Thymus (tissue), 11 donors: ENCODE results near the gene BHLHE23. TPM values are rescaled to one million over a fixed set of nuclear protein-coding genes. Genes with fewer than 3 reads are reported as not detected.
A peak's percentile ranks its signal among the peaks of the same experiment; 100 is the strongest.

Experiments
- DNase-seq, 9 donors: peaks; one replicate each; pipeline ENCODE4 v3.0.0-alpha.2; 2013; ENCODE audit warnings: low spot score in 9 of 9, low read depth in 6 of 9, missing footprints in 1 of 9
- H3K27ac ChIP-seq, 2 donors: one replicate each; pipeline ENCODE4 v1.5.1; 2013; ENCODE audit warnings: control low read depth in 1 of 2, low read depth in 1 of 2, low read length in 1 of 2, mild to moderate bottlenecking in 1 of 2, moderate library complexity in 1 of 2
- H3K27me3 ChIP-seq, 2 donors: one replicate each; pipeline ENCODE4 v1.5.1; 2013; ENCODE audit warnings: low read length in 1 of 2; ENCODE audit not compliant: control insufficient read depth in 2 of 2, insufficient read depth in 1 of 2
- H3K36me3 ChIP-seq, 2 donors: one replicate each; pipeline ENCODE4 v1.5.1; 2013; ENCODE audit warnings: low read length in 1 of 2, mild to moderate bottlenecking in 1 of 2, moderate library complexity in 1 of 2; ENCODE audit not compliant: control insufficient read depth in 2 of 2, insufficient read depth in 2 of 2
- H3K4me1 ChIP-seq, 2 donors: one replicate each; pipeline ENCODE4 v1.5.1; 2013; ENCODE audit warnings: low read length in 2 of 2; ENCODE audit not compliant: control insufficient read depth in 2 of 2, insufficient read depth in 2 of 2
- H3K4me3 ChIP-seq, 2 donors: one replicate each; pipeline ENCODE4 v1.5.1; 2013; ENCODE audit warnings: low read length in 2 of 2, control low read depth in 1 of 2, mild to moderate bottlenecking in 1 of 2
- H3K9me3 ChIP-seq, 2 donors: one replicate each; pipeline ENCODE4 v1.5.1; 2013; ENCODE audit warnings: low read length in 1 of 2, mild to moderate bottlenecking in 1 of 2; ENCODE audit not compliant: control insufficient read depth in 2 of 2, insufficient read depth in 1 of 2
- WGBS: extraction: QIAGEN DNeasy Blood & Tissue Kit; methylation state at CpG from one replicate; pipeline ENCODE4 v1.1.7; 2013; 5-methylcytosine and 5-hydroxymethylcytosine counted together
- polyA plus RNA-seq: library from polyadenylated mRNA; stranded (reverse); fragments of 200-250 nt; gene quantifications from one replicate; pipeline ENCODE4 v1.2.3, GENCODE V29; 2013
- total RNA-seq: library from RNA; stranded (reverse); fragments of 120-200 nt; gene quantifications from one replicate; pipeline ENCODE4 v1.2.4, GENCODE V29; 2013
- donor health status: healthy.

BHLHE23 gene
- total and polyA plus RNA-seq, 2 donors = 0.37 to 0.42 TPM

- Histone ChIP-seq H3K4me1 (peaks cover 36 to 82% of the 10 kb centered on the region in 2 donors), H3K4me3 (peak overlapping the region; percentile 58 to 63), H3K27me3 (peaks cover 37 to 84% of the 10 kb centered on the region in 2 donors), H3K9me3 (peaks cover 2 to 24% of the 10 kb centered on the region in 2 donors), H3K27ac (no peak overlapping the region), H3K36me3 (no peaks in the 10 kb centered on the region)
- DNase-seq = no peak
- WGBS = 2% methylated on average over 24 of the region's 24 CpGs
Observed at GRCh38 chr20:63007360-63007645, 539 bp upstream of the BHLHE23 start.

GRCh38 chr20:63005862-63006539 is 763 bp downstream of the BHLHE23 start:
- H3K27ac ChIP-seq = no peak overlapping the region
- H3K4me1 ChIP-seq = peaks cover 35 to 75% of the 10 kb centered on the region in 2 donors
- no peak for DNase-seq
- H3K36me3 ChIP-seq = no peaks in the 10 kb centered on the region
- peak overlapping the region; percentile 37 to 58 for H3K4me3 ChIP-seq
- 3% methylated on average over 90 of the region's 90 CpGs for WGBS
- peaks cover 1 to 23% of the 10 kb centered on the region in 2 donors for H3K9me3 ChIP-seq
- peaks cover 37 to 94% of the 10 kb centered on the region in 2 donors for H3K27me3 ChIP-seq

GRCh38 chr20:63005365-63005861 is 1.4 kb downstream of the BHLHE23 start:
- Histone ChIP-seq H3K4me1 (peaks cover 32 to 71% of the 10 kb centered on the region in 2 donors), H3K9me3 (peaks cover 1 to 17% of the 10 kb centered on the region in 2 donors), H3K4me3 (peak overlapping the region; percentile 37 to 58), H3K36me3 (no peaks in the 10 kb centered on the region), H3K27me3 (peaks cover 37 to 94% of the 10 kb centered on the region in 2 donors), H3K27ac (no peak overlapping the region)
- DNase-seq = no peak
- 6% methylated on average over 43 of the region's 43 CpGs for WGBS

- H3K36me3 ChIP-seq = no peaks in the 10 kb centered on the region
- WGBS = 5% methylated on average over 53 of the region's 53 CpGs
- no peak overlapping the region for H3K27ac ChIP-seq
- no peak for DNase-seq
- peaks cover 37 to 93% of the 10 kb centered on the region in 2 donors for H3K27me3 ChIP-seq
- H3K4me1 ChIP-seq = peaks cover 32 to 70% of the 10 kb centered on the region in 2 donors
- peak overlapping the region; percentile 37 to 58 for H3K4me3 ChIP-seq
- peaks cover 1 to 15% of the 10 kb centered on the region in 2 donors for H3K9me3 ChIP-seq
Observed at GRCh38 chr20:63004607-63005364, 2.0 kb downstream of the BHLHE23 start.

- WGBS = 16% methylated on average over 13 of the region's 13 CpGs
- peaks cover 37 to 93% of the 10 kb centered on the region in 2 donors for H3K27me3 ChIP-seq
- DNase-seq = peak in 1 of 9 donors; percentile 34
Observed at GRCh38 chr20:63003546-63003945, 3.2 kb downstream of the BHLHE23 start.

GRCh38 chr20:63002511-63002910 is 4.3 kb downstream of the BHLHE23 start:
- 96% methylated on average over 11 of the region's 11 CpGs for WGBS
- Histone ChIP-seq H3K4me1 (peaks cover 18 to 60% of the 10 kb centered on the region in 2 donors), H3K27me3 (peaks cover 28 to 93% of the 10 kb centered on the region in 2 donors), H3K27ac (no peak overlapping the region), H3K9me3 (peaks cover 1 to 13% of the 10 kb centered on the region in 2 donors), H3K4me3 (no peak overlapping the region), H3K36me3 (no peaks in the 10 kb centered on the region)
- DNase-seq = no peak

More at GRCh38 chr20:63003546-63003945, 3.2 kb downstream of the BHLHE23 start:
- H3K4me3 ChIP-seq = no peak overlapping the region
- peaks cover 1 to 17% of the 10 kb centered on the region in 2 donors for H3K9me3 ChIP-seq
- H3K27ac ChIP-seq = peak overlapping the region in 1 of 2 donors; percentile 7
- no peaks in the 10 kb centered on the region for H3K36me3 ChIP-seq
- peaks cover 28 to 66% of the 10 kb centered on the region in 2 donors for H3K4me1 ChIP-seq

- Histone ChIP-seq H3K36me3 (no peaks in the 10 kb centered on the region), H3K27ac (no peak overlapping the region), H3K4me1 (peaks cover 7 to 54% of the 10 kb centered on the region in 2 donors), H3K27me3 (peaks cover 14 to 94% of the 10 kb centered on the region in 2 donors), H3K9me3 (peaks cover 1 to 13% of the 10 kb centered on the region in 2 donors), H3K4me3 (no peak overlapping the region)
- DNase-seq = no peak
- WGBS = 93% methylated on average over 11 of the region's 11 CpGs
Observed at GRCh38 chr20:63000958-63001357, 5.8 kb downstream of the BHLHE23 start.

- Histone ChIP-seq H3K27ac (no peak overlapping the region), H3K4me3 (no peak overlapping the region), H3K36me3 (no peaks in the 10 kb centered on the region), H3K4me1 (peaks cover 2 to 46% of the 10 kb centered on the region in 2 donors), H3K9me3 (peaks cover 0 to 6% of the 10 kb centered on the region in 2 donors), H3K27me3 (peaks cover 5 to 93% of the 10 kb centered on the region in 2 donors)
- DNase-seq = no peak
- 89% methylated on average over 14 of the region's 14 CpGs for WGBS
Observed at GRCh38 chr20:63000036-63000435, 6.7 kb downstream of the BHLHE23 start.

GRCh38 chr20:62999580-62999979 is 7.2 kb downstream of the BHLHE23 start:
- WGBS = 34% methylated on average over 16 of the region's 16 CpGs
- Histone ChIP-seq H3K27me3 (peaks cover under 1 to 93% of the 10 kb centered on the region in 2 donors), H3K4me1 (peaks cover 2 to 41% of the 10 kb centered on the region in 2 donors)

More at GRCh38 chr20:62999580-62999979, 7.2 kb downstream of the BHLHE23 start:
- H3K27ac ChIP-seq = no peak overlapping the region
- peaks cover 0 to 6% of the 10 kb centered on the region in 2 donors for H3K9me3 ChIP-seq
- H3K4me3 ChIP-seq = no peak overlapping the region
- peak in 1 of 9 donors; percentile 37 for DNase-seq
- H3K36me3 ChIP-seq = no peaks in the 10 kb centered on the region
